SU-DHL-6 (cell line): ENCODE data around the gene EPS8.

Source experiments
- H2AFZ ChIP-seq: fragments of 200-600 bp; sonication (generic); 2 replicates; pipeline ENCODE4 v1.6.1; 2014; ENCODE audit warnings: low read depth, mild to moderate bottlenecking, moderate library complexity, mixed read lengths, antibody characterized with exemption, low read length; ENCODE audit not compliant: severe bottlenecking
- H3F3A ChIP-seq: fragments of 200-600 bp; shearing (Covaris generic); 2 replicates; pipeline ENCODE4 v1.6.0; 2016; ENCODE audit warnings: antibody characterized with exemption, mild to moderate bottlenecking; ENCODE audit not compliant: insufficient read depth
- H3K27ac ChIP-seq: fragments of 200-600 bp; sonication (generic); 2 replicates; pipeline ENCODE4 v1.5.1; 2016; ENCODE audit warnings: low read depth, mild to moderate bottlenecking, low read length, moderate library complexity, mixed read lengths
- H3K27me3 ChIP-seq: fragments of 200-600 bp; sonication (generic), shearing (Covaris generic); 2 replicates; pipeline ENCODE4 v1.6.0; 2014; ENCODE audit warnings: mild to moderate bottlenecking, low read length
- H3K36me3 ChIP-seq: fragments of 200-600 bp; sonication (generic); 2 replicates; pipeline ENCODE4 v1.6.1; 2014; ENCODE audit warnings: mild to moderate bottlenecking, low read length, mixed read lengths
- H3K4me2 ChIP-seq: fragments of 300-600, 200-600 bp; shearing (Covaris generic), sonication (generic); 2 replicates; pipeline ENCODE4 v1.6.0; 2014; ENCODE audit warnings: low read length, low read depth, mild to moderate bottlenecking; ENCODE audit not compliant: poor library complexity, severe bottlenecking
- H3K4me3 ChIP-seq: fragments of 200-600 bp; sonication (generic); 2 replicates; pipeline ENCODE4 v1.5.1; 2014; ENCODE audit warnings: antibody characterized with exemption, low read length, mild to moderate bottlenecking, mixed read lengths; ENCODE audit not compliant: insufficient read depth, poor library complexity, severe bottlenecking
- H3K79me2 ChIP-seq: fragments of 200-600 bp; sonication (generic); 2 replicates; pipeline ENCODE4 v1.6.1; 2014; ENCODE audit warnings: mild to moderate bottlenecking, low read length, moderate library complexity; ENCODE audit not compliant: insufficient read depth
- H3K9ac ChIP-seq: fragments of 200-600 bp; sonication (generic); 2 replicates; pipeline ENCODE4 v1.7.0; 2014; ENCODE audit warnings: mild to moderate bottlenecking, low read length
- H3K9me2 ChIP-seq: fragments of 200-600 bp; sonication (generic); replicated peaks from 2 replicates; pipeline ENCODE4 v1.6.1; 2014; ENCODE audit warnings: low read length; ENCODE audit not compliant: insufficient read depth
- H3K9me3 ChIP-seq: fragments of 200-600 bp; sonication (generic); 2 replicates; pipeline ENCODE4 v1.6.1; 2014; ENCODE audit warnings: low read length, mixed read lengths; ENCODE audit not compliant: insufficient read depth
- H4K20me1 ChIP-seq: fragments of 200-600 bp; sonication (generic); 2 replicates; pipeline ENCODE4 v1.6.1; 2014; ENCODE audit warnings: low read depth, mild to moderate bottlenecking, antibody characterized with exemption, low read length, moderate library complexity, mixed read lengths
- EZH2phosphoT487 ChIP-seq: fragments of 200-600 bp; sonication (generic), shearing (Covaris generic); conservative IDR thresholded peaks from 2 replicates; pipeline ENCODE4 v1.6.1; 2018; ENCODE audit warnings: mild to moderate bottlenecking, antibody characterized with exemption, low read length, moderate library complexity, mixed read lengths
- TF ChIP-seq, protein P1 (sequence below): fragments of 200-600 bp; sonication (generic); IDR thresholded peaks from one replicate; pipeline ENCODE4 v1.5.1; 2017; ENCODE audit warnings: antibody characterized with exemption, mild to moderate bottlenecking, low read length, moderate library complexity; ENCODE audit not compliant: insufficient read depth, poor library complexity, severe bottlenecking

Gene EPS8

DNA sequence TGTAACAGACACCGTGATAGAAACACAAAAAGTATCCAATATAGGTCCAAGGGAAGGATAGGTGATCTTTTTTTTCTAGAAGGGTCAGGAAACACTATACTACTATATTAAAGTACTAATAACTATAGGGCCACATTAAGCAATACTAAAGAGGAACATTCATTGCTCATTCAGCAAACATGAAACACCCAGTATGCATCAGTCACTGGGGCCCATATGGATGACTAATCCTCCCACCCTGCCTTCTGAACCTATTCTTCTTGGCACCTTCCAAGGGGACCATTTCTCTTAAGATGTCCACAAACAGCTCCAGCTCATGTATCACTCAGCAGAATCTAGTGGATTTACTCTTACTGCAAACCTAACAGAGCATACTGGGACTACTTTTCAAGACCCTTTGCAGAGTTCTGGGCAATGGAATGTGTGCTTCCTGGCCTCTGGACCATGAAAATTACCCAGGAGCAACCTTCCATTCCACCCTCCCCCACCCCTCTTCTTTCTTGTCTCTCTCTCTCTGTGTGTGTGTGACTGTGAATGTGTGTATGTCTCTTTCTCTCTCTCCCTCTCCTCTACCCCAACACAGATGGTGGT lies 187.9 kb downstream of the EPS8 start:
- no peaks in the 10 kb centered on the region for H4K20me1 ChIP-seq
- no peaks in the 10 kb centered on the region for H3K36me3 ChIP-seq
- H3K4me2 ChIP-seq: no peak overlapping the region
- H3K9me3 ChIP-seq: no peaks in the 10 kb centered on the region
- H3K4me3 ChIP-seq: no peak overlapping the region
- no peaks in the 10 kb centered on the region for H3K27me3 ChIP-seq
- no peaks in the 10 kb centered on the region for H3F3A ChIP-seq
- no peak overlapping the region for H3K9ac ChIP-seq
- H3K27ac ChIP-seq: no peak overlapping the region
- H3K9me2 ChIP-seq: no peaks in the 10 kb centered on the region
- no peak overlapping the region for H2AFZ ChIP-seq
- H3K79me2 ChIP-seq: no peaks in the 10 kb centered on the region
- TF ChIP-seq, protein P1, sequence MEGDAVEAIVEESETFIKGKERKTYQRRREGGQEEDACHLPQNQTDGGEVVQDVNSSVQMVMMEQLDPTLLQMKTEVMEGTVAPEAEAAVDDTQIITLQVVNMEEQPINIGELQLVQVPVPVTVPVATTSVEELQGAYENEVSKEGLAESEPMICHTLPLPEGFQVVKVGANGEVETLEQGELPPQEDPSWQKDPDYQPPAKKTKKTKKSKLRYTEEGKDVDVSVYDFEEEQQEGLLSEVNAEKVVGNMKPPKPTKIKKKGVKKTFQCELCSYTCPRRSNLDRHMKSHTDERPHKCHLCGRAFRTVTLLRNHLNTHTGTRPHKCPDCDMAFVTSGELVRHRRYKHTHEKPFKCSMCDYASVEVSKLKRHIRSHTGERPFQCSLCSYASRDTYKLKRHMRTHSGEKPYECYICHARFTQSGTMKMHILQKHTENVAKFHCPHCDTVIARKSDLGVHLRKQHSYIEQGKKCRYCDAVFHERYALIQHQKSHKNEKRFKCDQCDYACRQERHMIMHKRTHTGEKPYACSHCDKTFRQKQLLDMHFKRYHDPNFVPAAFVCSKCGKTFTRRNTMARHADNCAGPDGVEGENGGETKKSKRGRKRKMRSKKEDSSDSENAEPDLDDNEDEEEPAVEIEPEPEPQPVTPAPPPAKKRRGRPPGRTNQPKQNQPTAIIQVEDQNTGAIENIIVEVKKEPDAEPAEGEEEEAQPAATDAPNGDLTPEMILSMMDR: no peak
- no peak for TF ChIP-seq EZH2phosphoT487

DNA sequence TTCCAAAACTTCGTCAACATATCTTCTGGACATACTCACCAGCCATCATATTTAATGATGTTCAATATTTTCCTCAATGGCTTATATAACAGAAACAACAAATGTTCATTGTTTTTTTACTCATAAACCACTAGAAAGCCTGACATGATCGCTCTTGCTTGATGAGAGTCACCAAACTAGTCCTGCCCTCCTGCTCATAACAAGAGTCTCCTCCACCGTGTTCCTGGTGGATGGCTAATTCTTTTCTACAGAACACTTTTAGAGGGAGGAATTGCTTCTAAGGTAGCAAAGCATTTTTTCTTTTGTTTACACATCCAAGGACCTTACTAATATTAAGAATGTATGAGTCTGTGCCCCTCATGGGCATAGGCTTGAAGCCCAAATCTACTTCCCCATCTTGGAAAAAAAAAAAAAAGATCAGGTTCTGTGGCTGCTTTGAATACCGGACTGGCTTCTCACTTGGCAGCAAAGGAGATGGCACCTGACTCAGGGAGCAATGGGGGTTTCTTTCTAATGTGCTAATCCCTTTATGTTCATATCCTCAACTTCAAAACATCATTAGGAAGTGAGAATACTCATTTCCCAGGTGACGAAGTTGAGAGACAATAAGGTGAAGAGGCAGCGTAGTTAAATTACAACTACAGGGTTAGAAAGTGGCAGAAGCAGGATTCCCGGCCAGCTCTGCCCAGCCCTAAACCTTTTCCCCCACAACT lies 188.8 kb downstream of the EPS8 start:
- Histone ChIP-seq H3K4me3 (no peak overlapping the region), H3K27ac (no peak overlapping the region), H3F3A (no peaks in the 10 kb centered on the region), H3K9me2 (no peaks in the 10 kb centered on the region), H3K9ac (no peak overlapping the region), H3K36me3 (no peaks in the 10 kb centered on the region), H3K4me2 (no peak overlapping the region), H3K27me3 (no peaks in the 10 kb centered on the region), H4K20me1 (no peaks in the 10 kb centered on the region), H3K79me2 (no peaks in the 10 kb centered on the region), H2AFZ (no peak overlapping the region), H3K9me3 (no peaks in the 10 kb centered on the region)
- TF ChIP-seq, protein P1: no peak
- TF ChIP-seq EZH2phosphoT487: no peak

DNA sequence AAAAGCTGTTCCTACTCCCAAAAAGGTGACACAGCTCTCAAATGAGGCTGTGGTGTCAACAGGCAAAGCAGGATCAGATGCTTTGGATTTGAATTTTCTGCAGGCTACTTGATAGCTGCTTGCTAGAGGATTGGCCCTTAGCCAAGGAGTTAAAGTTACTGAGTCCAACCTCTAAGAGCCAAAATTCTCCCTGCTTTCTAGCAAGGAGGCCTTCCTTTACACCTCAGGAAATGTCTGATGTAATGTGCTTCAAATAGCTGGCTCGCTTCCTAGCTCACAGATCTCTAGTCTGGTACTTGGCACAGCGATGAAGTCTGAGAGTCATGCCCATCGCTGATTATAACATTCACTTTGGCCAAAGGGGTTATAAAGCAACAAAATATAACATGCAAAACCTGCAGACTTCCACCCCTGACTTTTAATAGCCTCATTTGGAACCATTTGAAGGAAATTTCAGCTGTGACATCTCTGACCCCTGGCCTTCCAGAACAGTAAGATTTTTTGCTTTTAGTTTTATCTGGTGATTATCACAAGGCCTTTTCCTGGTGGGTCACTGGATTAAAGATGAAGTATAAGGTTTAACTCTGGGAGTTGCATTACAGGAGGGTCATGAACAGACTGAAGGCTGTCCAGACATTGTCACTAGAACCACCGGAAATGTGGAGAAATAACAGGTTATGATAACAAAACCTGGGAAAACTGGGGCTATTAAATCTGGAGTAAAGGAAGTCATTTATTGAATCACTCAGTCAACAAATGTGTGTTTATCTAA lies 189.7 kb downstream of the EPS8 start:
- no peaks in the 10 kb centered on the region for H3K27me3 ChIP-seq
- H3K79me2 ChIP-seq: no peaks in the 10 kb centered on the region
- H3K4me3 ChIP-seq: no peak overlapping the region
- H3K4me2 ChIP-seq: no peak overlapping the region
- no peaks in the 10 kb centered on the region for H3K36me3 ChIP-seq
- H3K27ac ChIP-seq: no peak overlapping the region
- no peak overlapping the region for H2AFZ ChIP-seq
- H3F3A ChIP-seq: no peaks in the 10 kb centered on the region
- TF ChIP-seq EZH2phosphoT487: no peak
- TF ChIP-seq, protein P1: no peak
- no peaks in the 10 kb centered on the region for H3K9me2 ChIP-seq
- no peaks in the 10 kb centered on the region for H4K20me1 ChIP-seq
- H3K9ac ChIP-seq: no peak overlapping the region
- H3K9me3 ChIP-seq: no peaks in the 10 kb centered on the region
